ENCODE measurements around the gene NCKAP5.

The NCKAP5 gene

DNA sequence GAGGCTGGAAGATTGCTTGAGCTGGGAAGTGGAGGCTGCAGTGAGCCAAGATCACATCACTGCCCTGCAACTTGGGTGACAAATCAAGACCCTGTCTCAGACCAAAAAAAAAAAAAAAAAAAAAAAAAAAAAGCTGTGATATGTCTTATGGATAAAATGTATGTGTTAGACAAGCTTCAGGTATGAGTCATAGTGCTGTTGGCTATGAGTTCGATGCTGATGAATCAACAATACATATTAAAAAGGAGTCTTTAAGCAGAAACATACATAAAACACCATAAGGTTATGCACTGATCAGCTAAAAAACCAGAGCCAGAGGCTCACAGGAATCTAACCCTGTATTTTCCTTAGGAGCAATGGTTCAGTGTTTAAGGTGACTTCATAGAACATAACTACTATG is 332.3 kb downstream of the NCKAP5 start:
- TF ChIP-seq, protein P1, sequence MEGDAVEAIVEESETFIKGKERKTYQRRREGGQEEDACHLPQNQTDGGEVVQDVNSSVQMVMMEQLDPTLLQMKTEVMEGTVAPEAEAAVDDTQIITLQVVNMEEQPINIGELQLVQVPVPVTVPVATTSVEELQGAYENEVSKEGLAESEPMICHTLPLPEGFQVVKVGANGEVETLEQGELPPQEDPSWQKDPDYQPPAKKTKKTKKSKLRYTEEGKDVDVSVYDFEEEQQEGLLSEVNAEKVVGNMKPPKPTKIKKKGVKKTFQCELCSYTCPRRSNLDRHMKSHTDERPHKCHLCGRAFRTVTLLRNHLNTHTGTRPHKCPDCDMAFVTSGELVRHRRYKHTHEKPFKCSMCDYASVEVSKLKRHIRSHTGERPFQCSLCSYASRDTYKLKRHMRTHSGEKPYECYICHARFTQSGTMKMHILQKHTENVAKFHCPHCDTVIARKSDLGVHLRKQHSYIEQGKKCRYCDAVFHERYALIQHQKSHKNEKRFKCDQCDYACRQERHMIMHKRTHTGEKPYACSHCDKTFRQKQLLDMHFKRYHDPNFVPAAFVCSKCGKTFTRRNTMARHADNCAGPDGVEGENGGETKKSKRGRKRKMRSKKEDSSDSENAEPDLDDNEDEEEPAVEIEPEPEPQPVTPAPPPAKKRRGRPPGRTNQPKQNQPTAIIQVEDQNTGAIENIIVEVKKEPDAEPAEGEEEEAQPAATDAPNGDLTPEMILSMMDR (IDR thresholded peaks at IDR 0.05; ENCODE audit: borderline replicate concordance, extremely low read depth, low read length, poor library complexity, severe bottlenecking) = no peak
- no peak for TF ChIP-seq EZH2 (IDR thresholded peaks at IDR 0.05; ENCODE audit: borderline replicate concordance, low read depth, low read length, severe bottlenecking)
- no peaks in the 10 kb centered on the region for H3K4me1 ChIP-seq (ENCODE audit: insufficient read depth, low read length)
- H3K27me3 ChIP-seq (ENCODE audit: insufficient read depth, low read length, poor library complexity) = peaks cover 4% of the 10 kb centered on the region
- H2AFZ ChIP-seq (ENCODE audit: low read depth, low read length) = no peak overlapping the region
- DNase-seq (no peak), ATAC-seq (ENCODE audit: insufficient read depth, low read depth) (no peak)
- H3K4me2 ChIP-seq (ENCODE audit: insufficient read depth, low read length) = no peak overlapping the region
- no peaks in the 10 kb centered on the region for H3K36me3 ChIP-seq (ENCODE audit: insufficient read depth, low read length)
- H3K9ac ChIP-seq (ENCODE audit: low read depth, low read length) = no peak overlapping the region
- H3K9me3 ChIP-seq (ENCODE audit: insufficient read depth, low read length, severe bottlenecking) = no peaks in the 10 kb centered on the region
- no peaks in the 10 kb centered on the region for H4K20me1 ChIP-seq (ENCODE audit: insufficient read depth, low read length)
- H3K79me2 ChIP-seq (ENCODE audit: insufficient read depth, low read length) = no peaks in the 10 kb centered on the region
- H3K4me3 ChIP-seq (ENCODE audit: low read depth in 1 of 2, low read length in 2 of 2) = no peak overlapping the region
- no peak overlapping the region for H3K27ac ChIP-seq (ENCODE audit: low read length)

DNA sequence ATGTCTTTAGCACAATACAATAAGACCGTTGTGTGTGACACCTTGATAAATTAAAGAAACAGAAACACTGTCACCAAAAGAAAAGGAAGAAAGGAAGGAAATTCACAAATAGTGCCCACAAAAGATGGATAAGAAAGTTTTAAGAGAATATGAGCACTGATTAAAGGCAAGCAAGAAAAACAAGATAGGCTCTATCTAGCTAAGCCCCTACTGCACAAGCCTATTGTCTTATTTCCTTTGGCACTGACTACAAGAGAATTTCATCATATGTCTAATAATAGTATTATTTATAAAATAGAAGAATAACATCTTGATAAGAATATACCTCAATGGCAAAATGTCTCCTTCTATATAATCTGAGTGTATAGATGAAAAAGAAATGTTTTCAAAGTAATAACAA is 335.7 kb downstream of the NCKAP5 start:
- DNase-seq (no peak), ATAC-seq (ENCODE audit: insufficient read depth, low read depth) (no peak)
- H3K27me3 ChIP-seq (ENCODE audit: insufficient read depth, low read length, poor library complexity) = peaks cover 2% of the 10 kb centered on the region
- no peaks in the 10 kb centered on the region for H3K9me3 ChIP-seq (ENCODE audit: insufficient read depth, low read length, severe bottlenecking)
- H4K20me1 ChIP-seq (ENCODE audit: insufficient read depth, low read length) = no peaks in the 10 kb centered on the region
- H3K4me1 ChIP-seq (ENCODE audit: insufficient read depth, low read length) = no peaks in the 10 kb centered on the region
- H3K9ac ChIP-seq (ENCODE audit: low read depth, low read length) = no peak overlapping the region
- H3K27ac ChIP-seq (ENCODE audit: low read length) = no peak overlapping the region
- no peaks in the 10 kb centered on the region for H3K36me3 ChIP-seq (ENCODE audit: insufficient read depth, low read length)
- H3K4me2 ChIP-seq (ENCODE audit: insufficient read depth, low read length) = no peak overlapping the region
- H3K4me3 ChIP-seq (ENCODE audit: low read depth in 1 of 2, low read length in 2 of 2) = no peak overlapping the region
- H3K79me2 ChIP-seq (ENCODE audit: insufficient read depth, low read length) = no peaks in the 10 kb centered on the region
- no peak overlapping the region for H2AFZ ChIP-seq (ENCODE audit: low read depth, low read length)
- TF ChIP-seq, protein P1 (IDR thresholded peaks at IDR 0.05; ENCODE audit: borderline replicate concordance, extremely low read depth, low read length, poor library complexity, severe bottlenecking) = no peak

DNA sequence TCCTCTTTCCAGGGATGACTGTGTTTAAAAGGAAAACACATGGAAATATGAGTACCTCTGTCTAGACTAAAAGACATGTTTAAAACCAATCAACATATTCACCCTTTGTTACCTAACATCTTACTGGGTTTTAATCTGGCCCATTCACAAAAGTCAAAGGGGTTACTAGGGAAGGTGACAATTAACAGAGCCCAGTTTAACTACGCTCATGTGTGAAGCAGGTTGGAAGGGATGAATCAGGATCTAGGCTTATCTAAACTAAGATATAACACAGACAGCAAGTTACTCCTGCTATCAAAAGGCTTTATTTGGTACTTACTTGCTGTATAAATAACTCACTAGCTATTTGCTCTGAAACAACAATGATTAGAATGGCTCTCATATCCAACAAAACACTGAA is 337.0 kb downstream of the NCKAP5 start:
- Histone ChIP-seq H3K36me3 (ENCODE audit: insufficient read depth, low read length) (no peaks in the 10 kb centered on the region), H4K20me1 (ENCODE audit: insufficient read depth, low read length) (no peaks in the 10 kb centered on the region), H2AFZ (ENCODE audit: low read depth, low read length) (no peak overlapping the region), H3K9me3 (ENCODE audit: insufficient read depth, low read length, severe bottlenecking) (no peaks in the 10 kb centered on the region), H3K9ac (ENCODE audit: low read depth, low read length) (no peak overlapping the region), H3K27me3 (ENCODE audit: insufficient read depth, low read length, poor library complexity) (peaks cover 2% of the 10 kb centered on the region), H3K4me2 (ENCODE audit: insufficient read depth, low read length) (no peak overlapping the region), H3K4me1 (ENCODE audit: insufficient read depth, low read length) (no peaks in the 10 kb centered on the region), H3K27ac (ENCODE audit: low read length) (no peak overlapping the region), H3K79me2 (ENCODE audit: insufficient read depth, low read length) (no peaks in the 10 kb centered on the region), H3K4me3 (ENCODE audit: low read depth in 1 of 2, low read length in 2 of 2) (no peak overlapping the region)
- TF ChIP-seq, protein P1 (IDR thresholded peaks at IDR 0.05; ENCODE audit: borderline replicate concordance, extremely low read depth, low read length, poor library complexity, severe bottlenecking) = no peak
- no peak for TF ChIP-seq EZH2 (IDR thresholded peaks at IDR 0.05; ENCODE audit: borderline replicate concordance, low read depth, low read length, severe bottlenecking)
- ATAC-seq (ENCODE audit: insufficient read depth, low read depth) (no peak), DNase-seq (no peak)

DNA sequence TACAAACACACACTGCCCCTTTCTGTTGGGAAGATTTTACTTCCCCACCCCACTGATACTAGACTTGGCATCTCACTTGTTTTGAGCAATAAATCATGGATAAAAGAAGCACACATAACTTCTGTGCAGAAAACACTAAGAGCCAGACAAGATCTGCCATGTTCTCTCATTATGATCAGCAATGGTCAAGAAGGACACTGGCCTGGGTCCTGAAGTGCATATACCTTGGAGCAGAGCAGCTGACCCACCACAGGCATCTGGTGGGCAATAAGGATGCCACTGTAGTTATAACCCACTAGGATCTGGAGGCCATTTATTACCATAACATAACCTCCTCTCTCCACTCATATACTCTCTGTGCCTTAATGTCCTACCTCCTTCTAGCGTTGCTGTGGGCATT is 338.3 kb downstream of the NCKAP5 start:
- DNase-seq (no peak), ATAC-seq (ENCODE audit: insufficient read depth, low read depth) (no peak)
- Histone ChIP-seq H4K20me1 (ENCODE audit: insufficient read depth, low read length) (no peaks in the 10 kb centered on the region), H2AFZ (ENCODE audit: low read depth, low read length) (no peak overlapping the region), H3K4me3 (ENCODE audit: low read depth in 1 of 2, low read length in 2 of 2) (no peak overlapping the region), H3K4me1 (ENCODE audit: insufficient read depth, low read length) (no peaks in the 10 kb centered on the region), H3K9ac (ENCODE audit: low read depth, low read length) (no peak overlapping the region), H3K36me3 (ENCODE audit: insufficient read depth, low read length) (no peaks in the 10 kb centered on the region), H3K27me3 (ENCODE audit: insufficient read depth, low read length, poor library complexity) (peaks cover 2% of the 10 kb centered on the region), H3K79me2 (ENCODE audit: insufficient read depth, low read length) (no peaks in the 10 kb centered on the region), H3K27ac (ENCODE audit: low read length) (no peak overlapping the region), H3K9me3 (ENCODE audit: insufficient read depth, low read length, severe bottlenecking) (no peaks in the 10 kb centered on the region), H3K4me2 (ENCODE audit: insufficient read depth, low read length) (no peak overlapping the region)
- no peak for TF ChIP-seq EZH2 (IDR thresholded peaks at IDR 0.05; ENCODE audit: borderline replicate concordance, low read depth, low read length, severe bottlenecking)
- TF ChIP-seq, protein P1 (IDR thresholded peaks at IDR 0.05; ENCODE audit: borderline replicate concordance, extremely low read depth, low read length, poor library complexity, severe bottlenecking) = no peak

Measured in DND-41 (cell line).